Suprapubic skin (tissue), 2 donors: ENCODE data around the gene ADAMTS9.

Experiments used
- EP300 ChIP-seq: sonication (generic); formaldehyde crosslinking; IDR thresholded peaks from one replicate; pipeline ENCODE4 v1.6.1; 2017; ENCODE audit warnings: antibody characterized with exemption
- POLR2A ChIP-seq, 2 donors: fragments of 450-650 bp; IDR thresholded peaks; one replicate each; pipeline ENCODE4 v1.6.1; 2017; ENCODE audit warnings: antibody characterized with exemption in 2 of 2, mild to moderate bottlenecking in 2 of 2, moderate library complexity in 2 of 2

GRCh38 chr3:64488939-64489338, 198.9 kb downstream of the ADAMTS9 start:
- TF ChIP-seq EP300 = no peak
- TF ChIP-seq POLR2A (IDR thresholded peaks at IDR 0.05) = no peak
